HG03439 (cell line): Measurements from ENCODE around the gene ANXA2.

Experiments used
- ATAC-seq: cut with Tn5 transposase; IDR thresholded peaks from one replicate; pipeline ENCODE4 v1.9.1; 2021; ENCODE audit warnings: mild to moderate bottlenecking, moderate library complexity; ENCODE audit not compliant: unreplicated experiment

The ANXA2 gene

GRCh38 chr15:60390871-60391501 is 6.8 kb downstream of the ANXA2 start:
- ATAC-seq: no peak

GRCh38 chr15:60390231-60390630 is 7.6 kb downstream of the ANXA2 start:
- ATAC-seq: no peak

- ATAC-seq: peak; percentile 60
Observed at GRCh38 chr15:60389261-60390077, 8.3 kb downstream of the ANXA2 start.

GRCh38 chr15:60387321-60387720 is 10.5 kb downstream of the ANXA2 start:
- ATAC-seq: no peak

- ATAC-seq: no peak
Observed at GRCh38 chr15:60386615-60387014, 11.2 kb downstream of the ANXA2 start.

GRCh38 chr15:60385620-60386552 is 11.9 kb downstream of the ANXA2 start:
- no peak for ATAC-seq

- no peak for ATAC-seq
Observed at GRCh38 chr15:60384526-60385126, 13.2 kb downstream of the ANXA2 start.

- ATAC-seq: no peak
Observed at GRCh38 chr15:60384053-60384452, 13.7 kb downstream of the ANXA2 start.

GRCh38 chr15:60382773-60383674 is 14.8 kb downstream of the ANXA2 start:
- ATAC-seq: no peak

GRCh38 chr15:60381148-60381788 is 16.5 kb downstream of the ANXA2 start:
- no peak for ATAC-seq

GRCh38 chr15:60379525-60380274 is 18.1 kb downstream of the ANXA2 start:
- no peak for ATAC-seq

GRCh38 chr15:60379185-60379524 is 18.6 kb downstream of the ANXA2 start:
- ATAC-seq: no peak

GRCh38 chr15:60376677-60377095 is 21.1 kb downstream of the ANXA2 start:
- no peak for ATAC-seq

- no peak for ATAC-seq
Observed at GRCh38 chr15:60375306-60375705, 22.5 kb downstream of the ANXA2 start.

GRCh38 chr15:60374628-60375081 is 23.1 kb downstream of the ANXA2 start:
- ATAC-seq: no peak

- no peak for ATAC-seq
Observed at GRCh38 chr15:60374209-60374608, 23.6 kb downstream of the ANXA2 start.

- no peak for ATAC-seq
Observed at GRCh38 chr15:60373745-60374144, 24.0 kb downstream of the ANXA2 start.

GRCh38 chr15:60373327-60373726 is 24.5 kb downstream of the ANXA2 start:
- ATAC-seq: no peak

GRCh38 chr15:60372756-60373155 is 25.0 kb downstream of the ANXA2 start:
- no peak for ATAC-seq
